NCI-H2227 (cell line): Measurements from ENCODE around the gene MIOS.

Experiments used
- DNase-seq: peaks from one replicate; lab custom pipeline; 2025; ENCODE audit not compliant: unreplicated experiment; lab: John Stamatoyannopoulos, UW

The MIOS gene

GRCh38 chr7:7566651-7567611, at the start of gene MIOS:
Gene MIOS, plus strand, starts transcription at chr7:7566884. Its CDS starts 5,592 bp downstream, at chr7:7572476.
- DNase-seq: peak; percentile 69

GRCh38 chr7:7517754-7518153, 48.9 kb upstream of the MIOS start:
- no peak for DNase-seq

GRCh38 chr7:7519056-7519455, 47.6 kb upstream of the MIOS start:
- DNase-seq: no peak

GRCh38 chr7:7519528-7519927, 47.2 kb upstream of the MIOS start:
- DNase-seq: no peak

GRCh38 chr7:7521259-7521658, 45.4 kb upstream of the MIOS start:
- no peak for DNase-seq

GRCh38 chr7:7522421-7522820, 44.3 kb upstream of the MIOS start:
- no peak for DNase-seq

- DNase-seq: no peak
These were observed 42.6 kb upstream of the MIOS start for GRCh38 chr7:7524121-7524520.

GRCh38 chr7:7526006-7526405, 40.7 kb upstream of the MIOS start:
- DNase-seq: no peak

- DNase-seq: no peak
These were observed 39.6 kb upstream of the MIOS start for GRCh38 chr7:7527047-7527446.

GRCh38 chr7:7529328-7529727, 37.4 kb upstream of the MIOS start:
- peak; percentile 46 for DNase-seq

GRCh38 chr7:7533831-7534430, 32.8 kb upstream of the MIOS start:
- DNase-seq: no peak

- no peak for DNase-seq
These were observed 31.0 kb upstream of the MIOS start, which contains the start of gene COL28A1 for GRCh38 chr7:7535691-7536090. Gene COL28A1, minus strand, starts transcription at chr7:7535873. Its CDS starts 2,998 bp downstream, at chr7:7532875.

GRCh38 chr7:7536396-7537019, 30.2 kb upstream of the MIOS start:
- DNase-seq: no peak

GRCh38 chr7:7537711-7538110, 29.0 kb upstream of the MIOS start:
- no peak for DNase-seq

GRCh38 chr7:7539152-7539551, 27.5 kb upstream of the MIOS start:
- no peak for DNase-seq

- no peak for DNase-seq
These were observed 27.0 kb upstream of the MIOS start for GRCh38 chr7:7539711-7540110.

GRCh38 chr7:7542251-7542835, 24.3 kb upstream of the MIOS start:
- DNase-seq: no peak

- no peak for DNase-seq
These were observed 18.3 kb upstream of the MIOS start for GRCh38 chr7:7548407-7548806.

- no peak for DNase-seq
These were observed 16.0 kb upstream of the MIOS start for GRCh38 chr7:7550663-7551062.

- no peak for DNase-seq
These were observed 14.5 kb upstream of the MIOS start for GRCh38 chr7:7552199-7552598.

- no peak for DNase-seq
These were observed 13.3 kb upstream of the MIOS start for GRCh38 chr7:7553386-7553785.
